ENCODE results near the gene RYR1.
A peak's percentile ranks its signal among the peaks of the same experiment; 100 is the strongest.
"Not testable (repeated sequence)": the region's sequence is repeated elsewhere in the genome, so short reads cannot be mapped to it uniquely, and the experiment has no call there.

RYR1 gene

DNA sequence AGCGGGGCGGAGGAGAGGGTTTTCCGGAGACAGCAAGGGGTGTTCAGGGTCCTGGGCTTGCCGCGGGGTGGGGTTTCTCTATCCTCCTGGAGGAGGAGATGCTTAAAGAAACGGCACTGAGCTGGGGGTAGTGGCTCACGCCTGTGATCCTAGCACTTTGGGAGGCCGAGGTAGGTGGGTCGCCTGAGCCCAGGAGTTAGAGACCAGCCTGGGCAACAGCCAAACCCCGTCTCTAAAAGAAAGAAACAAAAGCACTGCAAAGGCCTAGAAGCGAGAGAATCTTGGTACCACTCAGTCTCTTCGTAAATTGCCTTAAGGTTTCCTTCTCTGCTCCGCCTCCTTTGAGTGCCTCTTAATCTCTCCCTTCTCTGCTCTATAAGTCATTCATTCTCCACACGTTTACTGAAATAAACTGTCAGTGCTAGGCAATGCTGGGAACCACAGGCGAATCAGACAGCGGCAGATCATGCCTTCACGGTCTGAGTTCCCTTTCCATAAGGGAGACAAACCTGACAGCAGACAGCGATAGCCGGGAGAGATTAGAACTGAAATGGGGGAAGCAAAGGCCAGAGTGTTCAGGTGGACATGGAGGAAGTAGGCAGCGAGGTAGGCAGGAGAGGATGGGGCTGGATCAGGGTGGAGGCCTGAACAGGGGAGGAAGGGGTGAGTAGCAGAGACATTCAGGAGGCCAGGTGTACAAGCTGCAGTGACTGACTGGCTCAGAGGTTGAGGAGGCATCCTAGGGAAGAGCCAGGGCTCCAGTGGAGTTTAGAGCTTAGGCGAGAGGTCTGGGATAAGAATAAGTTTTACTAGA lies 186.1 kb downstream of the RYR1 start:
- Histone ChIP-seq H3K27ac (ENCODE audit: low read length) (peak overlapping the region; percentile 43), H4K20me1 (ENCODE audit: insufficient read depth, low read length) (no peaks in the 10 kb centered on the region), H2AFZ (ENCODE audit: low read depth, low read length) (peak overlapping the region; percentile 35; the same call in 1 of the 2 replicates), H3K9me3 (ENCODE audit: insufficient read depth, low read length) (no peaks in the 10 kb centered on the region), H3K36me3 (replicated peaks; ENCODE audit: low read depth, low read length) (peaks cover 32% of the 10 kb centered on the region), H3K4me3 (ENCODE audit: low read length) (peak overlapping the region; percentile 85), H3K4me2 (ENCODE audit: low read length) (peak overlapping the region; percentile 97), H3K27me3 (ENCODE audit: low read depth, low read length) (no peaks in the 10 kb centered on the region), H3K79me2 (ENCODE audit: low read length) (peaks cover 51% of the 10 kb centered on the region), H3K9ac (ENCODE audit: low read length) (peak overlapping the region; percentile 79), H3K4me1 (ENCODE audit: low read length) (peaks cover 23% of the 10 kb centered on the region)
- no peak for TF ChIP-seq EZH2phosphoT487 (IDR thresholded peaks at IDR 0.05; ENCODE audit: low read depth)
- TF ChIP-seq, protein P1, sequence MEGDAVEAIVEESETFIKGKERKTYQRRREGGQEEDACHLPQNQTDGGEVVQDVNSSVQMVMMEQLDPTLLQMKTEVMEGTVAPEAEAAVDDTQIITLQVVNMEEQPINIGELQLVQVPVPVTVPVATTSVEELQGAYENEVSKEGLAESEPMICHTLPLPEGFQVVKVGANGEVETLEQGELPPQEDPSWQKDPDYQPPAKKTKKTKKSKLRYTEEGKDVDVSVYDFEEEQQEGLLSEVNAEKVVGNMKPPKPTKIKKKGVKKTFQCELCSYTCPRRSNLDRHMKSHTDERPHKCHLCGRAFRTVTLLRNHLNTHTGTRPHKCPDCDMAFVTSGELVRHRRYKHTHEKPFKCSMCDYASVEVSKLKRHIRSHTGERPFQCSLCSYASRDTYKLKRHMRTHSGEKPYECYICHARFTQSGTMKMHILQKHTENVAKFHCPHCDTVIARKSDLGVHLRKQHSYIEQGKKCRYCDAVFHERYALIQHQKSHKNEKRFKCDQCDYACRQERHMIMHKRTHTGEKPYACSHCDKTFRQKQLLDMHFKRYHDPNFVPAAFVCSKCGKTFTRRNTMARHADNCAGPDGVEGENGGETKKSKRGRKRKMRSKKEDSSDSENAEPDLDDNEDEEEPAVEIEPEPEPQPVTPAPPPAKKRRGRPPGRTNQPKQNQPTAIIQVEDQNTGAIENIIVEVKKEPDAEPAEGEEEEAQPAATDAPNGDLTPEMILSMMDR (IDR thresholded peaks at IDR 0.05; ENCODE audit: low read depth, low read length): no peak

DNA sequence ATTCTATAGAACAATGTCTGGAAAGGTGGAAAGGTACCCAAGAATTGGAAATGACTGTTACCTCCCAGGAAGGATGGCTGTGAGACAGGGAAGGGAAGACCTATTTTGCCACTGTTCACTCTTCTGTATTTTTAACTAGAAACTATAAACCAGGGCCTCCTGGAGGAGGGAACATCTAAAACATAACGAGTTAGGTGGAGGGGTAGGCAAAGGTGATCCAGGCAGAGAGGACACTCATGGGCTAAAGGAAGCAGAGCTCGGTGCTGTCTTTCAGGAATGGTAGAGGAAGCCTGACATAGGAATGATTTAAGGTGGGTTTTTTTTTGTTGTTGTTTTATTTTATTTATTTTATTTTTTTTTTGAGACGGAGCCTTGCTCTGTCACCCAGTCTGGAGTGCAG lies 191.3 kb downstream of the RYR1 start:
- H2AFZ ChIP-seq (ENCODE audit: low read depth, low read length): no peak overlapping the region
- H3K27me3 ChIP-seq (ENCODE audit: low read depth, low read length): no peaks in the 10 kb centered on the region
- no peak for TF ChIP-seq EZH2phosphoT487 (IDR thresholded peaks at IDR 0.05; ENCODE audit: low read depth)
- TF ChIP-seq, protein P1 (IDR thresholded peaks at IDR 0.05; ENCODE audit: low read depth, low read length): no peak
- no peaks in the 10 kb centered on the region for H4K20me1 ChIP-seq (ENCODE audit: insufficient read depth, low read length)
- H3K27ac ChIP-seq (ENCODE audit: low read length): no peak overlapping the region
- H3K79me2 ChIP-seq (ENCODE audit: low read length): peaks cover 14% of the 10 kb centered on the region
- H3K9me3 ChIP-seq (ENCODE audit: insufficient read depth, low read length): no peaks in the 10 kb centered on the region
- H3K36me3 ChIP-seq (replicated peaks; ENCODE audit: low read depth, low read length): peaks cover 35% of the 10 kb centered on the region
- no peak overlapping the region for H3K4me3 ChIP-seq (ENCODE audit: low read length)
- H3K4me1 ChIP-seq (ENCODE audit: low read length): peaks cover 5% of the 10 kb centered on the region
- no peak overlapping the region for H3K9ac ChIP-seq (ENCODE audit: low read length)
- no peak overlapping the region for H3K4me2 ChIP-seq (ENCODE audit: low read length)

DNA sequence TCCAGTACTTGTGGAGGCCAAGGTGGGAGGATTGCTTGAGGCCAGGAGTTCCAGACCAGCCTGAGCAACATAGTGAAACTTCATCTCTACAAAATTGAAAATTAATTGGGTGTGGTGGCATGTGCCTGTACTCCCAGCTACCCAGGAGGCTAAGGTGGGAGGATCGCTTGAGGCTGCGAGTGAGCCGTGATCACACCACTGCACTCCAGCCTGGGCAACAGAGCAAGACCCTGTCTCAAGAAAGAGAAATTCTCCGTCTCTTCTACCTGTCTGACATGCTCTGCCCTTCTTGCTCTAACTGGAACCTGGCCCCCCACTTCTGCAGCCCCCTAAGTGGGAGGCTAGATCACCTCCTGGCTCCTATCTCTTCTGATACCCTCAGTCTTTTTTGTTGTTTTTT lies 192.9 kb downstream of the RYR1 start:
- no peak for TF ChIP-seq EZH2phosphoT487 (IDR thresholded peaks at IDR 0.05; ENCODE audit: low read depth)
- TF ChIP-seq, protein P1 (IDR thresholded peaks at IDR 0.05; ENCODE audit: low read depth, low read length): no peak
- no peak overlapping the region for H3K4me3 ChIP-seq (ENCODE audit: low read length)
- no peak overlapping the region for H2AFZ ChIP-seq (ENCODE audit: low read depth, low read length)
- no peaks in the 10 kb centered on the region for H3K4me1 ChIP-seq (ENCODE audit: low read length)
- no peaks in the 10 kb centered on the region for H3K9me3 ChIP-seq (ENCODE audit: insufficient read depth, low read length)
- H3K4me2 ChIP-seq (ENCODE audit: low read length): no peak overlapping the region
- no peaks in the 10 kb centered on the region for H4K20me1 ChIP-seq (ENCODE audit: insufficient read depth, low read length)
- H3K27me3 ChIP-seq (ENCODE audit: low read depth, low read length): no peaks in the 10 kb centered on the region
- peaks cover 3% of the 10 kb centered on the region; the same call in 1 of the 2 replicates for H3K79me2 ChIP-seq (ENCODE audit: low read length)
- no peak overlapping the region for H3K9ac ChIP-seq (ENCODE audit: low read length)
- H3K27ac ChIP-seq (ENCODE audit: low read length): no peak overlapping the region
- peaks cover 30% of the 10 kb centered on the region for H3K36me3 ChIP-seq (replicated peaks; ENCODE audit: low read depth, low read length)

DNA sequence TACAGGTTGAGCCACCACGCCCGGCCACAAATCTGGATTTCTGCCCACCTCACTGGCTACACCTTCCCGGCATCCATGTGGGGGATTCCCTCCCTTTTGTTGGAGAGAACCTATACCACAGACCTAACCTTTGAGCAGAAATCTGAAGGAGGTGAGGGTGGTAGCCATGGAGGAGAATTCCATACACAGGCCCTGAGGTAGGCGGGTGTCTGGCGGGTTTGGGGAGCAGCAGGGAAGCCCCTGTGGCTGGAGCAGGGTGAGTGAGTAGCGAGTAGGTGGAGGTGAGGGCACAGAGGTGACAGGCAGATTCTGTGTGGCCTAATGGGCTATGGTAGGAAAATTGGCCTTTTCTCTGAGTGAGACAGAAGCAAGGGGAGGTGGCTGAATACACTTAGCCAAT lies 196.1 kb downstream of the RYR1 start:
- no peak for TF ChIP-seq EZH2phosphoT487 (IDR thresholded peaks at IDR 0.05; ENCODE audit: low read depth)
- TF ChIP-seq, protein P1 (IDR thresholded peaks at IDR 0.05; ENCODE audit: low read depth, low read length): no peak
- Histone ChIP-seq H3K27me3 (ENCODE audit: low read depth, low read length) (no peaks in the 10 kb centered on the region), H3K9ac (ENCODE audit: low read length) (no peak overlapping the region), H4K20me1 (ENCODE audit: insufficient read depth, low read length) (no peaks in the 10 kb centered on the region), H3K9me3 (ENCODE audit: insufficient read depth, low read length) (no peaks in the 10 kb centered on the region), H3K27ac (ENCODE audit: low read length) (no peak overlapping the region), H3K4me1 (ENCODE audit: low read length) (no peaks in the 10 kb centered on the region), H3K4me3 (ENCODE audit: low read length) (no peak overlapping the region), H2AFZ (ENCODE audit: low read depth, low read length) (no peak overlapping the region), H3K4me2 (ENCODE audit: low read length) (no peak overlapping the region), H3K36me3 (replicated peaks; ENCODE audit: low read depth, low read length) (peaks cover 32% of the 10 kb centered on the region), H3K79me2 (ENCODE audit: low read length) (no peaks in the 10 kb centered on the region)

DNA sequence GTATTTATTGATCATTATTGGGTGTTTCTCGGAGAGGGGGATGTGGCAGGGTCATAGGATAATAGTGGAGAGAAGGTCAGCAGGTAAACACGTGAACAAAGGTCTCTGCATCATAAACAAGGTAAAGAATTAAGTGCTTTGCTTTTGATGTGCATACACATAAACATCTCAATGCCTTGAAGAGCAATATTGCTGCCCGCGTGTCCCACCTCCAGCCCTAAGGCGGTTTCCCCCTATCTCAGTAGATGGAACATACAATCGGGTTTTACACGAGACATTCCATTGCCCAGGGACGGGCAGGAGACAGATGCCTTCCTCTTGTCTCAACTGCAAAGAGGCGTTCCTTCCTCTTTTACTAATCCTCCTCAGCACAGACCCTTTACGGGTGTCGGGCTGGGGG lies 197.8 kb downstream of the RYR1 start:
- not testable (repeated sequence) for H3K27me3 ChIP-seq (ENCODE audit: low read depth, low read length); H3K9ac ChIP-seq (ENCODE audit: low read length); H2AFZ ChIP-seq (ENCODE audit: low read depth, low read length); H3K4me2 ChIP-seq (ENCODE audit: low read length); H4K20me1 ChIP-seq (ENCODE audit: insufficient read depth, low read length); H3K79me2 ChIP-seq (ENCODE audit: low read length); H3K27ac ChIP-seq (ENCODE audit: low read length); H3K9me3 ChIP-seq (ENCODE audit: insufficient read depth, low read length); H3K4me3 ChIP-seq (ENCODE audit: low read length); H3K4me1 ChIP-seq (ENCODE audit: low read length)
- H3K36me3 ChIP-seq (replicated peaks; ENCODE audit: low read depth, low read length): peaks cover 37% of the 10 kb centered on the region

DNA sequence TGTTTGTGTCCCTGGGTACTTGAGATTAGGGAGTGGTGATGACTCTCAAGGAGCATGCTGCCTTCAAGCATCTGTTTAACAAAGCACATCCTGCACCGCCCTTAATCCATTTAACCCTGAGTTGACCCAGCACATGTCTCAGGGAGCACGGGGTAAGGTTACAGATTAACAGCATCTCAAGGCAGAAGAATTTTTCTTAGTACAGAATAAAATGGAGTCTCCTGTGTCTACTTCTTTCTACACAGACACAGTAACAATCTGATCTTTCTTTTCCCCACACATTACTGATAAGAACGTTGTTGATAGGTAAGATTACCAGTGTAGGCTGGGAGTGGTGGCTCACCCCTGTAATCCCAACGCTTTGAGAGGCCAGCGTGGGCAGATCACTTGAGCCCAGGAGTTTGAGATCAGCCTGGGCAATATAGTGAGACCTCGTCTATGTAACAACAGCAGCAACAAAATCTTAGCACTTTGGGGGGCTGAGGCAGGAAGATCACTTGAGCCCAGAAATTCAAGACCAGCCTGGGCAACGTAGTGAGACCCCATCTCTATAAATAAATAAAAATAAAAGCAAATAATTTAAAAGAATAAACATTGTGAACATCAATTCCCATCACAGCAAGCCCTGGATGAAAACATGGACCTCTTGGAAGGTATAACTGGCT lies 198.5 kb downstream of the RYR1 start:
- H3K27ac ChIP-seq (ENCODE audit: low read length); H3K9ac ChIP-seq (ENCODE audit: low read length): not testable (repeated sequence)

More for the DNA sequence above, 198.5 kb downstream of the RYR1 start:
- not testable (repeated sequence) for H4K20me1 ChIP-seq (ENCODE audit: insufficient read depth, low read length); H3K79me2 ChIP-seq (ENCODE audit: low read length); H3K4me1 ChIP-seq (ENCODE audit: low read length); H2AFZ ChIP-seq (ENCODE audit: low read depth, low read length); H3K4me3 ChIP-seq (ENCODE audit: low read length); H3K4me2 ChIP-seq (ENCODE audit: low read length); H3K9me3 ChIP-seq (ENCODE audit: insufficient read depth, low read length); H3K27me3 ChIP-seq (ENCODE audit: low read depth, low read length)
- H3K36me3 ChIP-seq (replicated peaks; ENCODE audit: low read depth, low read length): peaks cover 37% of the 10 kb centered on the region

All from OCI-LY3 (cell line).